NB4 (cell line): ENCODE measurements around the gene ICAM2.

ENCODE experiments used
- TF ChIP-seq, protein P1 (sequence below): IDR thresholded peaks from one replicate; pipeline ENCODE4 v1.5.1; 2012; ENCODE audit warnings: low read depth, low read length
- TF ChIP-seq, protein P2 (sequence below): IDR thresholded peaks from 2 replicates; pipeline ENCODE4 v1.6.1; 2011; ENCODE audit warnings: low read depth, low read length

DNA sequence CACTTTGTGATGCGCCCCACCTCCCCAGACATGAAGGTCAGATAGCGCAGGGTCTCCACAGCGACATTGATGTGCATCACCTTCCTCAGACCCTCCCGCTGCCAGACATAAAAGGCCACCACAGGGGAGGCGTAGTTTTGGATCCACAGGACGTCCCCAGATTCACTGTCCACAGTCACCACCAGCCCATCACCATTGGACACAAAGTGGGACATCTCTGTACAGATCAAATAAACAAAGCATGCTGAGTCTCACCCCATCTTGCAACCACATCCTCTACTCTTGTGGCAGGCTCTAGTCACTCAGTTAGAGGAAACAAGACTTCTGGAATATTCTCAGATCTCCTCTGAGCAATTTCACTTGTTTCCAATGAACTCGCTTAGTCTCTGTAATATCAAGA lies 46.3 kb upstream of the ICAM2 start:
- TF ChIP-seq, protein P1, sequence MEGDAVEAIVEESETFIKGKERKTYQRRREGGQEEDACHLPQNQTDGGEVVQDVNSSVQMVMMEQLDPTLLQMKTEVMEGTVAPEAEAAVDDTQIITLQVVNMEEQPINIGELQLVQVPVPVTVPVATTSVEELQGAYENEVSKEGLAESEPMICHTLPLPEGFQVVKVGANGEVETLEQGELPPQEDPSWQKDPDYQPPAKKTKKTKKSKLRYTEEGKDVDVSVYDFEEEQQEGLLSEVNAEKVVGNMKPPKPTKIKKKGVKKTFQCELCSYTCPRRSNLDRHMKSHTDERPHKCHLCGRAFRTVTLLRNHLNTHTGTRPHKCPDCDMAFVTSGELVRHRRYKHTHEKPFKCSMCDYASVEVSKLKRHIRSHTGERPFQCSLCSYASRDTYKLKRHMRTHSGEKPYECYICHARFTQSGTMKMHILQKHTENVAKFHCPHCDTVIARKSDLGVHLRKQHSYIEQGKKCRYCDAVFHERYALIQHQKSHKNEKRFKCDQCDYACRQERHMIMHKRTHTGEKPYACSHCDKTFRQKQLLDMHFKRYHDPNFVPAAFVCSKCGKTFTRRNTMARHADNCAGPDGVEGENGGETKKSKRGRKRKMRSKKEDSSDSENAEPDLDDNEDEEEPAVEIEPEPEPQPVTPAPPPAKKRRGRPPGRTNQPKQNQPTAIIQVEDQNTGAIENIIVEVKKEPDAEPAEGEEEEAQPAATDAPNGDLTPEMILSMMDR: no peak
- TF ChIP-seq, protein P2, sequence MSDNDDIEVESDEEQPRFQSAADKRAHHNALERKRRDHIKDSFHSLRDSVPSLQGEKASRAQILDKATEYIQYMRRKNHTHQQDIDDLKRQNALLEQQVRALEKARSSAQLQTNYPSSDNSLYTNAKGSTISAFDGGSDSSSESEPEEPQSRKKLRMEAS: no peak
